Prostate gland (tissue), 2 donors: ENCODE measurements around the gene IGF1R. TPM values are rescaled to one million over a fixed set of nuclear protein-coding genes. Genes with fewer than 3 reads are reported as not detected.

Experiments used
- DNase-seq: peaks from one replicate; pipeline ENCODE4 v3.0.0-alpha.2; 2019; ENCODE audit warnings: low spot score
- H3K27ac ChIP-seq, 2 donors: fragments of 200-600 bp; sonication (generic); 2 replicates each; pipeline ENCODE4 v1.5.1; 2017 to 2019
- H3K27me3 ChIP-seq: fragments of 200-600 bp; sonication (generic); replicated peaks from 2 replicates; pipeline ENCODE4 v1.5.1; 2019; ENCODE audit not compliant: insufficient read depth
- H3K36me3 ChIP-seq, 2 donors: fragments of 200-600 bp; sonication (generic); 1 replicate in 1 of 2; 2 replicates in 1 of 2; pipeline versions ENCODE4 v1.5.1 to v1.8.1; 2017 to 2019
- H3K4me1 ChIP-seq: fragments of 200-600 bp; sonication (generic); replicated peaks from 2 replicates; pipeline ENCODE4 v1.5.1; 2019
- H3K4me3 ChIP-seq, 2 donors: fragments of 200-600 bp; sonication (generic); 2 replicates each; pipeline ENCODE4 v1.5.1; 2017 to 2019
- H3K9me3 ChIP-seq: fragments of 200-600 bp; sonication (generic); 2 replicates; pipeline ENCODE4 v1.5.1; 2017
- POLR2A ChIP-seq: fragments of 450-650 bp; IDR thresholded peaks from one replicate; pipeline ENCODE4 v1.6.1; 2016; ENCODE audit warnings: antibody characterized with exemption, mild to moderate bottlenecking
- POLR2AphosphoS5 ChIP-seq: sonication (generic); formaldehyde crosslinking; IDR thresholded peaks from one replicate; pipeline ENCODE4 v1.6.1; 2017; ENCODE audit warnings: antibody characterized with exemption
- WGBS: methylation state at CpG from one replicate; pipeline ENCODE4 v1.1.5; 2018; 5-methylcytosine and 5-hydroxymethylcytosine counted together
- intact Hi-C: fragments of 100-400 bp; cut with DNase I; formaldehyde crosslinking; loops from one replicate; pipeline ENCODE4 v1.14.2; 2022
- total RNA-seq, 2 donors: library from RNA; depleted of rRNA; stranded (reverse); fragments of >200 nt; gene quantifications; one replicate each; pipeline ENCODE4 v1.1.0, GENCODE V29; 2016
- TF ChIP-seq, protein P1 (sequence below), 4 experiments: fragments of 200-600 bp in 2 of 4; fragments of 450-650 bp in 2 of 4; sonication (generic) in 2 of 4; IDR thresholded peaks; 1 replicate in 3 of 4; 2 replicates in 1 of 4; pipeline ENCODE4 v1.5.1; 2016 to 2019; ENCODE audit warnings: antibody characterized with exemption in 4 of 4, mild to moderate bottlenecking in 2 of 4, moderate library complexity in 2 of 4

The IGF1R gene
- total RNA-seq, 2 donors from 2014 or later = 190 to 216 TPM

- H3K27ac ChIP-seq = no peak overlapping the region
- H3K4me1 ChIP-seq = peaks cover 26% of the 10 kb centered on the region
Measured at GRCh38 chr15:98725874-98726273, 77.5 kb downstream of the IGF1R start.

GRCh38 chr15:98727115-98728040, 79.0 kb downstream of the IGF1R start:
- intact Hi-C loops = loop anchor here (10.0 kb wide), 1 partner anchor 63 kb away; no protein-coding TSS in a partner anchor
- Histone ChIP-seq H3K27me3 (no peaks in the 10 kb centered on the region), H3K9me3 (no peaks in the 10 kb centered on the region), H3K4me3 (no peak overlapping the region), H3K27ac (peak overlapping the region; percentile 87 to 91), H3K4me1 (peaks cover 26% of the 10 kb centered on the region), H3K36me3 (no peaks in the 10 kb centered on the region)
- TF ChIP-seq, protein P1, sequence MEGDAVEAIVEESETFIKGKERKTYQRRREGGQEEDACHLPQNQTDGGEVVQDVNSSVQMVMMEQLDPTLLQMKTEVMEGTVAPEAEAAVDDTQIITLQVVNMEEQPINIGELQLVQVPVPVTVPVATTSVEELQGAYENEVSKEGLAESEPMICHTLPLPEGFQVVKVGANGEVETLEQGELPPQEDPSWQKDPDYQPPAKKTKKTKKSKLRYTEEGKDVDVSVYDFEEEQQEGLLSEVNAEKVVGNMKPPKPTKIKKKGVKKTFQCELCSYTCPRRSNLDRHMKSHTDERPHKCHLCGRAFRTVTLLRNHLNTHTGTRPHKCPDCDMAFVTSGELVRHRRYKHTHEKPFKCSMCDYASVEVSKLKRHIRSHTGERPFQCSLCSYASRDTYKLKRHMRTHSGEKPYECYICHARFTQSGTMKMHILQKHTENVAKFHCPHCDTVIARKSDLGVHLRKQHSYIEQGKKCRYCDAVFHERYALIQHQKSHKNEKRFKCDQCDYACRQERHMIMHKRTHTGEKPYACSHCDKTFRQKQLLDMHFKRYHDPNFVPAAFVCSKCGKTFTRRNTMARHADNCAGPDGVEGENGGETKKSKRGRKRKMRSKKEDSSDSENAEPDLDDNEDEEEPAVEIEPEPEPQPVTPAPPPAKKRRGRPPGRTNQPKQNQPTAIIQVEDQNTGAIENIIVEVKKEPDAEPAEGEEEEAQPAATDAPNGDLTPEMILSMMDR (IDR thresholded peaks at IDR 0.05) = no peak
- TF ChIP-seq POLR2AphosphoS5 (peak; percentile 73), POLR2A (no peak)
- peak; percentile 87 for DNase-seq
- WGBS = 16% methylated on average over 20 of the region's 20 CpGs

More at GRCh38 chr15:98725874-98726273, 77.5 kb downstream of the IGF1R start:
- TF ChIP-seq POLR2AphosphoS5 = no peak
- TF ChIP-seq POLR2A = no peak
- TF ChIP-seq, protein P1 (IDR thresholded peaks at IDR 0.05) = no peak
- intact Hi-C loops = loop anchor here (10.0 kb wide), 1 partner anchor 61 kb away; no protein-coding TSS in a partner anchor
- no peaks in the 10 kb centered on the region for H3K9me3 ChIP-seq
- no peak overlapping the region for H3K4me3 ChIP-seq
- H3K36me3 ChIP-seq = no peaks in the 10 kb centered on the region
- DNase-seq = no peak
- H3K27me3 ChIP-seq = no peaks in the 10 kb centered on the region
- 77% methylated on average over 5 of the region's 5 CpGs for WGBS

DNA sequence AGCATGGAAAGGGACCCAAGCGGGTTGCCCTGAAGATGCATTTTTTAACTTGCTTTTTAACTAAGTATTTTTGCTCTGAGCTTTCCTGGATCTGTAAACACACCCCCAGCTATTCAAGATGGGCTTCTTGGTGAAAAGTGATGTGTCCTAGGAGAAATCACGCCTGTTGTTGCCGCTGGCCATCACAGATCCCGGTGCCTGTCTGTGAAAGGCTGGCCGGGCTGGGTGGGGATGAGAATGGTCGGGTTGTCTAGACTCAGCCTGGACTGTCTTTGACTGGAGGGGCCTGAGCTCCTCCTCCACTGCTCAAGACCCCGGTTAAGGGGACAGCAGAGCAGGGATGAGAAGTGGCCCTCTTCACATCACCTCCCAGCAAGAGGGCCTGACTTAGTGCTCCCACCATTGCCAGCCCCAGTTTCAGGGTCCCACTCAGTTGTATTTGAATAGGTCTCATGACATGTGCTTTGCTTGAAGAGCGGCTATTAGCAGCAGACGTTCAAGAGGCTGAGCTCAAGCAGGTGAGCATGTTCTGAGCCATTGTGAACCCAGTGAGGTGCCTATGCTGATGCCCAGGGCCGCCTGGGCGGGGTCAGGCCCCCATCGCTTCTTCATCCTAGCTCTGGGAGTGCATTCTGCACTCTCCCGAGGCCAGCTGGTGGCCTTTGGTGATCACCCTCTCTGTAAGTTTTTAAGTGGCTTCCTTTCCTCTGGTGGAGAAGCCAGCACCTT, 79.9 kb downstream of the IGF1R start:
- Histone ChIP-seq H3K36me3 (no peaks in the 10 kb centered on the region), H3K9me3 (no peaks in the 10 kb centered on the region), H3K4me1 (peaks cover 26% of the 10 kb centered on the region), H3K4me3 (no peak overlapping the region), H3K27me3 (no peaks in the 10 kb centered on the region), H3K27ac (peak overlapping the region; percentile 87 to 91)
- TF ChIP-seq, protein P1 (IDR thresholded peaks at IDR 0.05) = no peak
- no peak for TF ChIP-seq POLR2AphosphoS5
- no peak for TF ChIP-seq POLR2A
- 43% methylated on average over 13 of the region's 13 CpGs for WGBS
- no peak for DNase-seq
- intact Hi-C loops = loop anchor here (10.0 kb wide), 1 partner anchor 63 kb away; no protein-coding TSS in a partner anchor

DNA sequence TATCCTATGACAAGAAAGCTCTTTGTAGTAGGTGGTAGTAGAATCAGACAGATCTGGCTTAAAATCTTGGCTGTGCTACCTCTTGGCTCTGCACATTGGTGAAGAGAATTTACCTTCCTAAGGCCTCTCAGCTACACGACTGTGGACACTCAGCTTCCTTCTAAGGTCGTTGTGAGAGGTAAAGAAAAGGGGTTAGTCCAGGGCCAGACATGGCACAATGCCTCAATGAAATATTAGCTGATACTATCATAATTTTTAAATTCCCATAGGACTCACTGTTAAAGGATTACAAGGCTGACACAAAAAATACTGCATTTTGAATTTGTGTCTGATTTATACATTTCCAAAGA, 80.4 kb downstream of the IGF1R start:
- no peaks in the 10 kb centered on the region for H3K9me3 ChIP-seq
- DNase-seq = no peak
- H3K27ac ChIP-seq = peak overlapping the region; percentile 87 to 91
- intact Hi-C loops = loop anchor here (10.0 kb wide), 1 partner anchor 64 kb away; no protein-coding TSS in a partner anchor
- no peak for TF ChIP-seq POLR2AphosphoS5
- TF ChIP-seq POLR2A = no peak
- TF ChIP-seq, protein P1 (IDR thresholded peaks at IDR 0.05) = no peak
- peaks cover 26% of the 10 kb centered on the region for H3K4me1 ChIP-seq
- H3K4me3 ChIP-seq = no peak overlapping the region
- no peaks in the 10 kb centered on the region for H3K36me3 ChIP-seq
- 9% methylated on average over 2 of the region's 2 CpGs for WGBS
- H3K27me3 ChIP-seq = no peaks in the 10 kb centered on the region
